ENCODE data around the gene CPEB1. TPM values are rescaled to one million over a fixed set of nuclear protein-coding genes. Genes with fewer than 3 reads are reported as not detected.

CPEB1 gene
- total RNA-seq, 1 experiment from 2014 or later: 1.0 TPM

- Histone ChIP-seq H3K23me2 (ENCODE audit: insufficient read length, low read depth, low read length, poor library complexity, severe bottlenecking) (no peaks in the 10 kb centered on the region), H3K14ac (ENCODE audit: insufficient read depth, low read length) (no peak overlapping the region), H3K79me1 (ENCODE audit: insufficient read depth, low read depth, low read length, poor library complexity, severe bottlenecking) (no peaks in the 10 kb centered on the region), H4K5ac (ENCODE audit: insufficient read length, low read depth, low read length) (no peak overlapping the region), H3K56ac (ENCODE audit: insufficient read length, low read depth, low read length) (no peak overlapping the region), H2BK12ac (ENCODE audit: insufficient read length, low read depth, low read length) (no peak overlapping the region), H3K27ac (ENCODE audit: insufficient read length, low read depth, low read length) (no peak overlapping the region), H2BK120ac (ENCODE audit: low read depth, low read length, poor library complexity, severe bottlenecking) (no peak overlapping the region), H3K9me3 (ENCODE audit: control insufficient read depth, low read depth, low read length) (no peaks in the 10 kb centered on the region), H3K4me2 (ENCODE audit: insufficient read depth, insufficient read length, low read length) (no peak overlapping the region), H3K4me1 (ENCODE audit: insufficient read depth, low read length) (0 out of 2 replicates have a peak, but pooled peaks cover 4% of the 10 kb centered on the region), H2BK15ac (ENCODE audit: low read depth, low read length) (no peak overlapping the region), H3K79me2 (ENCODE audit: insufficient read depth, low read length) (no peaks in the 10 kb centered on the region), H4K91ac (ENCODE audit: insufficient read length, low read depth, low read length) (no peak overlapping the region), H3K9ac (ENCODE audit: extremely low read depth, insufficient read length, low read length) (no peak overlapping the region), H3K27me3 (ENCODE audit: insufficient read depth, low read length) (no peaks in the 10 kb centered on the region), H3K18ac (ENCODE audit: insufficient read length, low read depth, low read length) (no peak overlapping the region), H4K20me1 (ENCODE audit: control insufficient read depth, insufficient read depth, insufficient read length) (no peaks in the 10 kb centered on the region), H3K4ac (ENCODE audit: low read depth, low read length) (no peak overlapping the region), H2AFZ (ENCODE audit: low read length) (no peak overlapping the region), H2BK5ac (ENCODE audit: insufficient read length, low read length) (no peak overlapping the region), H3T11ph (ENCODE audit: low read length) (no peak overlapping the region), H4K8ac (replicated peaks; ENCODE audit: insufficient read length, low read depth, low read length) (no peak overlapping the region), H2BK20ac (ENCODE audit: low read depth, low read length, poor library complexity, severe bottlenecking) (no peak overlapping the region), H2AK5ac (ENCODE audit: insufficient read length, low read length) (no peak overlapping the region), H3K23ac (ENCODE audit: insufficient read length, low read depth, low read length) (no peak overlapping the region)
- Mint-ChIP-seq H3K4me1 (peaks cover 7 to 9% of the 10 kb centered on the region in 2 experiments), H3K36me3 (ENCODE audit: insufficient read depth in 1 of 3, low read depth in 3 of 3) (no peaks in the 10 kb centered on the region), H3K27me3 (ENCODE audit: low read depth) (peaks cover 26% of the 10 kb centered on the region), H3K9me3 (no peaks in the 10 kb centered on the region), H3K27ac (no peak overlapping the region; a peak in 1 of 7 replicates), H3K4me3 (no peak overlapping the region)
- no CpG with 5 or more reads among the region's 7 CpGs for WGBS (ENCODE audit: extremely low coverage, insufficient read length, low lambda C conversion rate)
- no peak for DNase-seq
- no peak for TF ChIP-seq CTCF (conservative IDR thresholded peaks at IDR 0.05)
Observed at GRCh38 chr15:82556315-82557035, 90.7 kb downstream of the CPEB1 start.

Measured in H9 (cell line).